Neural progenitor cell (in vitro differentiated cells): ENCODE results near the gene RBMS1. TPM values are rescaled to one million over a fixed set of nuclear protein-coding genes. Genes with fewer than 3 reads are reported as not detected.

ENCODE experiments used
- DNase-seq: peaks from one replicate; pipeline ENCODE4 v3.0.0-alpha.2; 2016; ENCODE audit warnings: low spot score
- H2AFZ ChIP-seq: fragments of 200-600 bp; sonication (generic); replicated peaks from 2 replicates; pipeline ENCODE4 v1.6.1; 2016; ENCODE audit warnings: antibody characterized with exemption
- H3F3A ChIP-seq: fragments of 200-600 bp; sonication (generic); 2 replicates; pipeline ENCODE4 v1.6.1; 2016; ENCODE audit warnings: antibody characterized with exemption, low read depth
- H3K27ac ChIP-seq: fragments of 200-600 bp; sonication (generic); 2 replicates; pipeline ENCODE4 v1.5.1; 2016; ENCODE audit warnings: mild to moderate bottlenecking
- H3K27me3 ChIP-seq: fragments of 200-600 bp; sonication (generic); 2 replicates; pipeline ENCODE4 v1.6.1; 2016; ENCODE audit warnings: mild to moderate bottlenecking, moderate library complexity
- H3K36me3 ChIP-seq: fragments of 200-600 bp; sonication (generic); 2 replicates; pipeline ENCODE4 v1.5.1; 2016
- H3K4me1 ChIP-seq: fragments of 200-600 bp; sonication (generic); 2 replicates; pipeline ENCODE4 v1.6.1; 2016; ENCODE audit warnings: mixed run types
- H3K4me2 ChIP-seq: fragments of 200-600 bp; sonication (generic); 2 replicates; pipeline ENCODE4 v1.6.1; 2016
- H3K4me3 ChIP-seq: fragments of 200-600 bp; sonication (generic); 2 replicates; pipeline ENCODE4 v1.5.1; 2016
- H3K79me2 ChIP-seq: fragments of 200-600 bp; sonication (generic); 2 replicates; pipeline ENCODE4 v1.6.1; 2016; ENCODE audit warnings: low read depth
- H3K9ac ChIP-seq: fragments of 200-600 bp; sonication (generic); 2 replicates; pipeline ENCODE4 v1.6.1; 2016
- H3K9me3 ChIP-seq: fragments of 200-600 bp; sonication (generic); 2 replicates; pipeline ENCODE4 v1.5.1; 2016; ENCODE audit warnings: low read depth
- H4K20me1 ChIP-seq: fragments of 200-600 bp; sonication (generic); 2 replicates; pipeline ENCODE4 v1.6.1; 2016; ENCODE audit warnings: low read depth
- H3K27ac Mint-ChIP-seq: 3 replicates; pipeline ENCODE4 v1.8.0; 2021; ENCODE audit warnings: mixed read lengths
- H3K27me3 Mint-ChIP-seq: 2 replicates; pipeline ENCODE4 v1.8.0; 2022; ENCODE audit warnings: low read depth, mild to moderate bottlenecking, inconsistent platforms, moderate library complexity, mixed read lengths; ENCODE audit not compliant: insufficient read depth
- H3K36me3 Mint-ChIP-seq: 3 replicates; pipeline ENCODE4 v1.8.0; 2021; ENCODE audit warnings: mixed read lengths
- H3K4me1 Mint-ChIP-seq: 3 replicates; pipeline ENCODE4 v1.8.0; 2021; ENCODE audit warnings: mixed read lengths
- H3K4me3 Mint-ChIP-seq: 3 replicates; pipeline ENCODE4 v1.8.0; 2021; ENCODE audit warnings: mild to moderate bottlenecking, moderate library complexity, mixed read lengths
- H3K9me3 Mint-ChIP-seq: 3 replicates; pipeline ENCODE4 v1.8.0; 2020; ENCODE audit warnings: mixed read lengths
- EZH2 ChIP-seq: fragments of 200-600 bp; sonication (generic); IDR thresholded peaks from 2 replicates; pipeline ENCODE4 v1.6.1; 2017; ENCODE audit warnings: antibody characterized with exemption, mild to moderate bottlenecking, moderate library complexity
- EZH2phosphoT487 ChIP-seq: fragments of 200-600 bp; sonication (generic); IDR thresholded peaks from 2 replicates; pipeline ENCODE4 v1.6.1; 2017; ENCODE audit warnings: antibody characterized with exemption
- total RNA-seq: library from RNA; depleted of rRNA; stranded (reverse); fragments of >200 nt; gene quantifications from 2 replicates; pipeline ENCODE4 v1.2.3, GENCODE V29; 2015; ENCODE audit warnings: low replicate concordance
- TF ChIP-seq, protein P1 (sequence below): fragments of 200-600 bp; sonication (generic); IDR thresholded peaks from 2 replicates; pipeline ENCODE4 v1.5.1; 2017; ENCODE audit warnings: antibody characterized with exemption, mild to moderate bottlenecking

Gene RBMS1
- total RNA-seq, 1 donor from 2014 or later, result 101 TPM

DNA sequence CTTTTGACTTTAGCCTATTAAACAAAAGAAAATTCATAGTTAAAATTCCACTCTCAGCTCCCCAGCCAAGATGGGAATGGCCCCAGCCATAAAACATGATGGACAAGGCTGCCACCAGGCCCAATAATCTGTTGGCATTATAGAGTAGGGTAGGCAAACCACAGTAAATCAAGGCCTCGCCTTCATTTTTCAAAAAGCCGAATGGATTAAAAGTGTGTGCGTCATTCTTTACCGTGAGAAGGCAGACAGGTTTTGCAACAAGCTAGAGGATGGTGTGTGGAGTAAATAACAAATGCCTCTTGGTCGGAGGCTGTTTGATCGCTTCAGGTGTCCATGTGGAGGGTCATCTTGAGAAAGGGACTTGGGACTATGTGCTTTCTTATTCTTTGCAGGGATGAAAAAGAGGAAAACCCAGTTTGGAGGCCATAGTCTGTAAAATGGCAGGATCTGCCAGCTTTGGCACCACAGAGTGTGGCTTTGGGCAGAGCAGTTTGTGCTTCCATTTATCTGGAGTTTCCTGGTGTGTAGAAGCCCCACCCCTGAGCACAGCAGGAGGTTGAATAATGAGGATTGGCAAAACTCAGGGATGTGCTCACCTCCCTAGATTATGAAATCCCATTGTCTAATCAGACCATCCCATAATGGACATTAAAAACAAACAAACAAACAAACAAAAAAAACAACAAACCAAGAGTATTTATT is 236.4 kb downstream of the RBMS1 start:
- no peak overlapping the region for H3K4me3 Mint-ChIP-seq
- Histone ChIP-seq H3K79me2 (no peaks in the 10 kb centered on the region), H3F3A (no peaks in the 10 kb centered on the region), H3K4me3 (no peak overlapping the region), H3K9me3 (no peaks in the 10 kb centered on the region), H3K27me3 (no peaks in the 10 kb centered on the region), H3K4me1 (no peaks in the 10 kb centered on the region), H4K20me1 (no peaks in the 10 kb centered on the region), H3K4me2 (no peak overlapping the region), H3K36me3 (no peaks in the 10 kb centered on the region), H3K9ac (no peak overlapping the region), H3K27ac (no peak overlapping the region), H2AFZ (no peak overlapping the region)
- TF ChIP-seq, protein P1, sequence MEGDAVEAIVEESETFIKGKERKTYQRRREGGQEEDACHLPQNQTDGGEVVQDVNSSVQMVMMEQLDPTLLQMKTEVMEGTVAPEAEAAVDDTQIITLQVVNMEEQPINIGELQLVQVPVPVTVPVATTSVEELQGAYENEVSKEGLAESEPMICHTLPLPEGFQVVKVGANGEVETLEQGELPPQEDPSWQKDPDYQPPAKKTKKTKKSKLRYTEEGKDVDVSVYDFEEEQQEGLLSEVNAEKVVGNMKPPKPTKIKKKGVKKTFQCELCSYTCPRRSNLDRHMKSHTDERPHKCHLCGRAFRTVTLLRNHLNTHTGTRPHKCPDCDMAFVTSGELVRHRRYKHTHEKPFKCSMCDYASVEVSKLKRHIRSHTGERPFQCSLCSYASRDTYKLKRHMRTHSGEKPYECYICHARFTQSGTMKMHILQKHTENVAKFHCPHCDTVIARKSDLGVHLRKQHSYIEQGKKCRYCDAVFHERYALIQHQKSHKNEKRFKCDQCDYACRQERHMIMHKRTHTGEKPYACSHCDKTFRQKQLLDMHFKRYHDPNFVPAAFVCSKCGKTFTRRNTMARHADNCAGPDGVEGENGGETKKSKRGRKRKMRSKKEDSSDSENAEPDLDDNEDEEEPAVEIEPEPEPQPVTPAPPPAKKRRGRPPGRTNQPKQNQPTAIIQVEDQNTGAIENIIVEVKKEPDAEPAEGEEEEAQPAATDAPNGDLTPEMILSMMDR, result no peak
- no peak for TF ChIP-seq EZH2
- TF ChIP-seq EZH2phosphoT487, result no peak
- DNase-seq, result no peak
- H3K27ac Mint-ChIP-seq, result no peak overlapping the region
- no peaks in the 10 kb centered on the region for H3K36me3 Mint-ChIP-seq
- H3K27me3 Mint-ChIP-seq, result peaks cover 6% of the 10 kb centered on the region
- H3K9me3 Mint-ChIP-seq, result peaks cover 4% of the 10 kb centered on the region
- peaks cover 18% of the 10 kb centered on the region for H3K4me1 Mint-ChIP-seq

DNA sequence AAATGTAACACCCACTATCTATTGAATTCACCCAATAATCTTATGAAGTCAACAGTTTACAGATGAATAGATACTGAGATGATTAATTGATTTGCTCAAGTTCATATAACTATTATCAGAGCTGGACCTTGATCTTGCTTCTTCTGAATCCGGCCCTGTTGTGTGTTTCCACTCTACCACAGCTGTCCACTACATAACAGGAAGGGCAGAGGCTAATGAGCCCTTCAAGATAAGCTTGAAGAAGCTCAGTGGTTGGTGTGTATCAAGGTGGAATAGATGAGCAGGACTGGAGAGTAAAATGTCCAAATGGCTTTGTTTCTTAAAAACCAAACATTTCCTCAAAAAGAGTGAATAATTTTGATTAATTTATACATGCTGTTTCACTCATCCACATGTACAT is 237.1 kb downstream of the RBMS1 start:
- Mint-ChIP-seq H3K9me3 (peaks cover 4% of the 10 kb centered on the region), H3K27me3 (peaks cover 6% of the 10 kb centered on the region), H3K4me1 (peaks cover 20% of the 10 kb centered on the region), H3K27ac (no peak overlapping the region), H3K36me3 (no peaks in the 10 kb centered on the region), H3K4me3 (no peak overlapping the region)
- Histone ChIP-seq H4K20me1 (no peaks in the 10 kb centered on the region), H3K4me1 (no peaks in the 10 kb centered on the region), H3K27me3 (no peaks in the 10 kb centered on the region), H3K36me3 (no peaks in the 10 kb centered on the region), H3K4me3 (no peak overlapping the region), H3F3A (no peaks in the 10 kb centered on the region), H3K9ac (no peak overlapping the region), H3K4me2 (no peak overlapping the region), H3K79me2 (no peaks in the 10 kb centered on the region), H2AFZ (no peak overlapping the region), H3K9me3 (no peaks in the 10 kb centered on the region), H3K27ac (no peak overlapping the region)
- DNase-seq, result no peak
- TF ChIP-seq, protein P1, result no peak
- TF ChIP-seq EZH2phosphoT487, result no peak
- no peak for TF ChIP-seq EZH2

DNA sequence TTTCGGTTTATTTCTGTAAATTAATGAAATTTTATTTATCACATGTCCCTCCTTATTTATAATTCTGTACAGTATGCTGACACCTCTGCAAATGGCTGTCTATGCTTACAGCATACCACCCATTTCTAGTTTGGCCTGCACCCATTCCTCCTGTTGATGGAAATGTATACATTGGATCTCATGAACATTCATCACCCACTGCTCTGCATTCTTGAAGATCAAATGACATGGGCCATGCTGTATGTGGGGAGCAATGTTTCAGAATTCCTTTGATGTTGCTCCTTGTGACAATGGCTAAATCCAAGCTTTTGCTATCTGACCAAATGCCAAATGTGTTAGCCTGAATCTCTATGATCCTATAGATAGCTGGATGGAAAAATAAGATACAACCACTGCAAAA is 238.2 kb downstream of the RBMS1 start:
- H3K79me2 ChIP-seq, result no peaks in the 10 kb centered on the region
- no peaks in the 10 kb centered on the region for H3F3A ChIP-seq
- no peak overlapping the region for H2AFZ ChIP-seq
- no peak overlapping the region for H3K9ac ChIP-seq
- Mint-ChIP-seq H3K4me1 (peaks cover 17% of the 10 kb centered on the region), H3K4me3 (no peak overlapping the region), H3K27me3 (peaks cover 4% of the 10 kb centered on the region), H3K36me3 (no peaks in the 10 kb centered on the region), H3K27ac (no peak overlapping the region), H3K9me3 (peaks cover 6% of the 10 kb centered on the region)
- no peaks in the 10 kb centered on the region for H3K9me3 ChIP-seq
- no peaks in the 10 kb centered on the region for H3K27me3 ChIP-seq
- no peak for DNase-seq
- H4K20me1 ChIP-seq, result no peaks in the 10 kb centered on the region
- H3K36me3 ChIP-seq, result no peaks in the 10 kb centered on the region
- H3K4me3 ChIP-seq, result no peak overlapping the region
- TF ChIP-seq, protein P1, result no peak
- no peak for TF ChIP-seq EZH2
- no peak overlapping the region for H3K4me2 ChIP-seq
- H3K4me1 ChIP-seq, result no peaks in the 10 kb centered on the region
- no peak overlapping the region for H3K27ac ChIP-seq
